B cell (primary cell): ENCODE results near the gene CHST15. TPM values are rescaled to one million over a fixed set of nuclear protein-coding genes. Genes with fewer than 3 reads are reported as not detected.

Source experiments
- ATAC-seq: fragments of 200-7000 bp; cut with Tn5 transposase; one replicate; pipeline ENCODE4 v1.10.0; 2021; ENCODE audit warnings: low read depth, mild to moderate bottlenecking, moderate number of reproducible peaks, moderate library complexity
- CTCF ChIA-PET: fragments of 350-600 bp; sonication (Branson Sonifier 250); formaldehyde crosslinking; loops from one replicate; lab custom pipeline; 2021; ENCODE audit warnings: antibody characterized with exemption, inconsistent platforms; lab: Charles Lee
- POLR2A ChIA-PET: fragments of 350-600 bp; sonication (Branson Sonifier 250); formaldehyde crosslinking; loops from one replicate; lab custom pipeline; 2021; ENCODE audit warnings: antibody characterized with exemption; lab: Charles Lee
- DNase-seq: peaks from one replicate; pipeline ENCODE4 v3.0.0; 2013
- H2AFZ ChIP-seq: 2 replicates; pipeline ENCODE4 v1.6.1; 2012; ENCODE audit warnings: mild to moderate bottlenecking, low read depth, low read length; ENCODE audit not compliant: insufficient read depth, poor library complexity, severe bottlenecking
- H3K27ac ChIP-seq, 2 donors: 1 replicate in 1 of 2; 2 replicates in 1 of 2; pipeline ENCODE4 v1.5.1; 2012 to 2013; ENCODE audit warnings: low read length in 2 of 2, mild to moderate bottlenecking in 2 of 2, moderate library complexity in 1 of 2
- H3K27me3 ChIP-seq, 4 experiments: fragments of 200-600 bp in 1 of 4; sonication (generic) in 1 of 4; replicated peaks in 1 of 4; 1 replicate in 2 of 4; 2 replicates in 2 of 4; pipeline versions ENCODE4 v1.6.1 to v1.7.0; 2013 to 2016; ENCODE audit warnings: low read length in 3 of 4, mild to moderate bottlenecking in 2 of 4, mixed read lengths in 1 of 4, moderate library complexity in 1 of 4; ENCODE audit not compliant: insufficient read depth in 4 of 4, control insufficient read depth in 3 of 4; ENCODE audit errors: control extremely low read depth in 1 of 4
- H3K36me3 ChIP-seq, 2 experiments: replicated peaks in 1 of 2; 1 replicate in 1 of 2; 2 replicates in 1 of 2; pipeline versions ENCODE4 v1.6.1 to v1.7.1; 2013; ENCODE audit warnings: low read length in 1 of 2; ENCODE audit not compliant: insufficient read depth in 2 of 2, control insufficient read depth in 1 of 2; ENCODE audit errors: control extremely low read depth in 1 of 2, extremely low read depth in 1 of 2
- H3K4me1 ChIP-seq, 2 donors: fragments of 200-600 bp in 1 of 2; sonication (generic) in 1 of 2; 1 replicate in 1 of 2; 2 replicates in 1 of 2; pipeline versions ENCODE4 v1.5.1 to v1.6.1; 2013 to 2017; ENCODE audit warnings: low read length in 2 of 2; ENCODE audit not compliant: control insufficient read depth in 2 of 2, insufficient read depth in 2 of 2
- H3K4me2 ChIP-seq: replicated peaks from 2 replicates; pipeline ENCODE3; 2012; ENCODE audit warnings: mild to moderate bottlenecking, low read depth, low read length; ENCODE audit not compliant: poor library complexity, severe bottlenecking
- H3K4me3 ChIP-seq, 5 experiments: fragments of 200-600 bp in 1 of 5; sonication (generic) in 1 of 5; 1 replicate in 3 of 5; 2 replicates in 2 of 5; pipeline versions ENCODE4 v1.5.1 to v1.7.0; 2011 to 2016; ENCODE audit warnings: low read length in 4 of 5, mild to moderate bottlenecking in 4 of 5, low read depth in 2 of 5, control low read depth in 1 of 5, moderate library complexity in 1 of 5; ENCODE audit not compliant: insufficient read depth in 1 of 5; ENCODE audit errors: control extremely low read depth in 1 of 5, extremely low read depth in 1 of 5
- H3K79me2 ChIP-seq: fragments of 200-600 bp; sonication (generic); one replicate; pipeline ENCODE4 v1.6.0; 2016; ENCODE audit warnings: low read length; ENCODE audit not compliant: control insufficient read depth, insufficient read depth
- H3K9ac ChIP-seq: fragments of 200-600 bp; sonication (generic); 2 replicates; pipeline ENCODE4 v1.6.1; 2017; ENCODE audit warnings: mild to moderate bottlenecking, low read length, moderate library complexity
- H3K9me3 ChIP-seq, 3 donors: one replicate each; pipeline versions ENCODE4 v1.6.1 to v1.7.1; 2013; ENCODE audit warnings: low read length in 2 of 3; ENCODE audit not compliant: control insufficient read depth in 2 of 3, insufficient read depth in 1 of 3; ENCODE audit errors: control extremely low read depth in 1 of 3
- H4K20me1 ChIP-seq: 2 replicates; pipeline ENCODE4 v1.6.0; 2012; ENCODE audit warnings: mild to moderate bottlenecking, low read length; ENCODE audit not compliant: insufficient read depth, control insufficient read depth, poor library complexity, severe bottlenecking
- H3K27ac Mint-ChIP-seq: one replicate; pipeline ENCODE4 v1.8.0; 2021; ENCODE audit warnings: mixed read lengths
- H3K27me3 Mint-ChIP-seq: one replicate; pipeline ENCODE4 v1.8.0; 2021; ENCODE audit warnings: mixed read lengths
- H3K4me1 Mint-ChIP-seq: one replicate; pipeline ENCODE4 v1.8.0; 2021; ENCODE audit warnings: mixed read lengths
- H3K4me3 Mint-ChIP-seq: one replicate; pipeline ENCODE4 v1.8.0; 2021; ENCODE audit warnings: mixed read lengths
- H3K9me3 Mint-ChIP-seq: one replicate; pipeline ENCODE4 v1.8.0; 2022; ENCODE audit warnings: mixed read lengths; ENCODE audit not compliant: insufficient read depth
- CTCF ChIP-seq: fragments of 200-600 bp; IDR thresholded peaks from one replicate; pipeline ENCODE4 v1.8.0; 2022; ENCODE audit warnings: antibody characterized with exemption, mild to moderate bottlenecking
- EZH2 ChIP-seq: IDR thresholded peaks from 2 replicates; pipeline ENCODE4 v1.6.1; 2012; ENCODE audit warnings: borderline replicate concordance, low read depth, mild to moderate bottlenecking, moderate library complexity, low read length; ENCODE audit not compliant: insufficient read depth, poor library complexity, severe bottlenecking
- WGBS: methylation state at CpG from one replicate; pipeline ENCODE4 v1.1.5; 2013; ENCODE audit warnings: missing lambda C conversion rate; ENCODE audit not compliant: insufficient coverage; 5-methylcytosine and 5-hydroxymethylcytosine counted together
- intact Hi-C: fragments of 100-400 bp; cut with micrococcal nuclease; formaldehyde crosslinking; loops from one replicate; pipeline ENCODE4 v1.10.0; 2022
- polyA plus RNA-seq: library from polyadenylated mRNA; depleted of rRNA; stranded (reverse); fragments of >200 nt; gene quantifications from 2 replicates; pipeline ENCODE4 v1.2.3, GENCODE V29; 2012
- total RNA-seq, 2 donors: library from RNA; stranded (reverse); fragments of 120-200 nt in 1 of 2; gene quantifications; 1 replicate in 1 of 2; 2 replicates in 1 of 2; pipeline versions ENCODE4 v1.2.3 to v1.2.4, GENCODE V29; 2013 to 2022

Gene CHST15
- total and polyA plus RNA-seq, 2 donors (not counting 1 experiment from before 2014, with no cell fraction given) = 17.9 to 75.4 TPM

- Histone ChIP-seq H2AFZ (no peak overlapping the region), H3K4me2 (no peak overlapping the region), H3K4me1 (peaks cover 0 to 8% of the 10 kb centered on the region in 2 donors), H3K9ac (no peak overlapping the region), H3K27me3 (peaks cover 0 to 57% (median 25%) of the 10 kb centered on the region in 4 experiments), H3K36me3 (no peaks in the 10 kb centered on the region), H4K20me1 (no peaks in the 10 kb centered on the region), H3K4me3 (no peak overlapping the region), H3K27ac (no peak overlapping the region), H3K79me2 (no peaks in the 10 kb centered on the region), H3K9me3 (peaks cover 0 to 8% (median 0%) of the 10 kb centered on the region in 3 donors)
- intact Hi-C loops = no loop called here
- peaks cover 78% of the 10 kb centered on the region for H3K27me3 Mint-ChIP-seq
- POLR2A ChIA-PET = no interaction called here
- no peak overlapping the region for H3K4me3 Mint-ChIP-seq
- peaks cover 11% of the 10 kb centered on the region for H3K4me1 Mint-ChIP-seq
- CTCF ChIA-PET = interaction anchor here (1.4 kb wide), 1 partner anchor 11 kb away, joined by 5 read pairs; no protein-coding TSS in a partner anchor
- DNase-seq (no peak), ATAC-seq (no peak)
- TF ChIP-seq EZH2 = no peak
- H3K27ac Mint-ChIP-seq = no peak overlapping the region
- 85% methylated on average over 4 of the region's 4 CpGs for WGBS
- H3K9me3 Mint-ChIP-seq = no peaks in the 10 kb centered on the region
These were observed 119.0 kb downstream of the CHST15 start for GRCh38 chr10:123974406-123974805.

- H3K79me2 ChIP-seq = no peaks in the 10 kb centered on the region
- TF ChIP-seq EZH2 (no peak), CTCF (no peak)
- no peak overlapping the region for H3K27ac ChIP-seq
- H3K4me2 ChIP-seq = peak overlapping the region; percentile 12
- no peaks in the 10 kb centered on the region for H4K20me1 ChIP-seq
- POLR2A ChIA-PET = no interaction called here
- H3K4me1 Mint-ChIP-seq = peaks cover 11% of the 10 kb centered on the region
- no peaks in the 10 kb centered on the region for H3K9me3 Mint-ChIP-seq
- DNase-seq = no peak
- CTCF ChIA-PET = no interaction called here
- H3K4me1 ChIP-seq = peaks cover 0 to 8% of the 10 kb centered on the region in 2 donors
- H3K27me3 Mint-ChIP-seq = peaks cover 81% of the 10 kb centered on the region
- H3K4me3 ChIP-seq = no peak overlapping the region
- intact Hi-C loops = no loop called here
- H2AFZ ChIP-seq = no peak overlapping the region
- ATAC-seq = no peak
- no peak overlapping the region for H3K27ac Mint-ChIP-seq
- H3K4me3 Mint-ChIP-seq = no peak overlapping the region
- no peaks in the 10 kb centered on the region for H3K36me3 ChIP-seq
- H3K9ac ChIP-seq = no peak overlapping the region
- peaks cover 0 to 8% (median 0%) of the 10 kb centered on the region in 3 donors for H3K9me3 ChIP-seq
- 13% methylated on average over 61 of the region's 62 CpGs for WGBS
- H3K27me3 ChIP-seq = peaks cover 0 to 71% (median 33%) of the 10 kb centered on the region in 4 experiments
These were observed 120.7 kb downstream of the CHST15 start for GRCh38 chr10:123972481-123973401.
